ENCODE results near the gene NAA25. TPM values are rescaled to one million over a fixed set of nuclear protein-coding genes. Genes with fewer than 3 reads are reported as not detected.

The NAA25 gene
- total RNA-seq, 2 donors from 2014 or later, result 15.5 to 24.0 TPM

DNA sequence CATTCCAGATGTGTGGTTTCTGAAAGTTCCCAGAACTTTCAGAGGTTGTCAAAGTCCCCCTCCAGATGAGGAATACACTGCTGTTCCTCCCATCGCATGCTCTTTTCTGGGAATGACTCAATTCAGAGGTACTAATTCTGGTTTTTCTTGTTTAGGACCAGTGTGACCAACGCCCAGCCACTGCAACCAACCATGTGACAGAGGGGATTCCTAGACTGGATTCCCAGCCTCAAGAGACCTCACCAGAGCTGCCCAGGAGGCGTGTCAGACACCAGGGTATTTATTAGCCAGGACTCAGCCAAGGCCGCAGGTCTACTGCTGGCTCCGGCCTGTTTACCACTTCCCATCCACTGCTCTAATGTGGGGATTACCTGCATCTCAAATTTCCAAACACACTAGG, 41.0 kb upstream of the NAA25 start:
- H3K4me3 ChIP-seq, result no peak overlapping the region
- no peak for DNase-seq (ENCODE audit: low spot score)
- WGBS, result 58% methylated on average over 5 of the region's 5 CpGs
- no peak overlapping the region for H3K27ac ChIP-seq
- TF ChIP-seq POLR2AphosphoS5 (IDR thresholded peaks at IDR 0.05), result peak; percentile 23
- TF ChIP-seq, protein P1, sequence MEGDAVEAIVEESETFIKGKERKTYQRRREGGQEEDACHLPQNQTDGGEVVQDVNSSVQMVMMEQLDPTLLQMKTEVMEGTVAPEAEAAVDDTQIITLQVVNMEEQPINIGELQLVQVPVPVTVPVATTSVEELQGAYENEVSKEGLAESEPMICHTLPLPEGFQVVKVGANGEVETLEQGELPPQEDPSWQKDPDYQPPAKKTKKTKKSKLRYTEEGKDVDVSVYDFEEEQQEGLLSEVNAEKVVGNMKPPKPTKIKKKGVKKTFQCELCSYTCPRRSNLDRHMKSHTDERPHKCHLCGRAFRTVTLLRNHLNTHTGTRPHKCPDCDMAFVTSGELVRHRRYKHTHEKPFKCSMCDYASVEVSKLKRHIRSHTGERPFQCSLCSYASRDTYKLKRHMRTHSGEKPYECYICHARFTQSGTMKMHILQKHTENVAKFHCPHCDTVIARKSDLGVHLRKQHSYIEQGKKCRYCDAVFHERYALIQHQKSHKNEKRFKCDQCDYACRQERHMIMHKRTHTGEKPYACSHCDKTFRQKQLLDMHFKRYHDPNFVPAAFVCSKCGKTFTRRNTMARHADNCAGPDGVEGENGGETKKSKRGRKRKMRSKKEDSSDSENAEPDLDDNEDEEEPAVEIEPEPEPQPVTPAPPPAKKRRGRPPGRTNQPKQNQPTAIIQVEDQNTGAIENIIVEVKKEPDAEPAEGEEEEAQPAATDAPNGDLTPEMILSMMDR (IDR thresholded peaks at IDR 0.05), result no peak
- H3K4me1 ChIP-seq (replicated peaks), result no peaks in the 10 kb centered on the region
- peaks cover 16 to 23% of the 10 kb centered on the region in 2 donors for H3K36me3 ChIP-seq
- no peaks in the 10 kb centered on the region for H3K27me3 ChIP-seq (replicated peaks; ENCODE audit: insufficient read depth)
- intact Hi-C loops (cut with DNase I), result no loop called here
- H3K9me3 ChIP-seq, result no peaks in the 10 kb centered on the region

DNA sequence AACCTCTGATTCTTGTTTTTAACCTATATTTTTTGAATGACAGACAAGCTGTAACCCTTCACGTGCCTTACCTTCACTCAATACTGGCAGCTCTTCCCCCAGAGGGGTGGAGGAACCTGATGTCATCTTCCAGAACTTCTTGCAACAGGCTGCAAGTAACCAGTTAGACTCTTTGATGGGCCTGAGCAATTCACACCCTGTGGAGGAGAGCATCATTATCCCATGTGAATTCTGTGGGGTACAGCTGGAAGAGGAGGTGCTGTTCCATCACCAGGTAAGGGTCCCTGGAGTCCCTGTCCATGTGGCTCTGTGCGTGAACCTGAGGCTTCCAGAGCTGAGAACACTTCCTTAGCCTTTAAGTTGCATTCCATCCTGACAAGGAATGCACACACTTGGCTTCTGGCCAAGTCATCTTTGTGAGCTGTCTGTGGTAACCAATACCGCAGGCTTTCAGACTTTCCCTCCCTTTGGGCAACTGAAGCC, 39.5 kb upstream of the NAA25 start:
- DNase-seq (ENCODE audit: low spot score), result no peak
- no peak overlapping the region for H3K27ac ChIP-seq
- intact Hi-C loops (cut with DNase I), result no loop called here
- no peaks in the 10 kb centered on the region for H3K9me3 ChIP-seq
- no peaks in the 10 kb centered on the region for H3K4me1 ChIP-seq (replicated peaks)
- WGBS, result 66% methylated on average over 3 of the region's 3 CpGs
- H3K27me3 ChIP-seq (replicated peaks; ENCODE audit: insufficient read depth), result no peaks in the 10 kb centered on the region
- no peak overlapping the region for H3K4me3 ChIP-seq
- H3K36me3 ChIP-seq, result peaks cover 16 to 23% of the 10 kb centered on the region in 2 donors
- TF ChIP-seq, protein P1 (IDR thresholded peaks at IDR 0.05), result no peak
- TF ChIP-seq POLR2AphosphoS5 (IDR thresholded peaks at IDR 0.05), result no peak
- TF ChIP-seq POLR2A (IDR thresholded peaks at IDR 0.05), result no peak

DNA sequence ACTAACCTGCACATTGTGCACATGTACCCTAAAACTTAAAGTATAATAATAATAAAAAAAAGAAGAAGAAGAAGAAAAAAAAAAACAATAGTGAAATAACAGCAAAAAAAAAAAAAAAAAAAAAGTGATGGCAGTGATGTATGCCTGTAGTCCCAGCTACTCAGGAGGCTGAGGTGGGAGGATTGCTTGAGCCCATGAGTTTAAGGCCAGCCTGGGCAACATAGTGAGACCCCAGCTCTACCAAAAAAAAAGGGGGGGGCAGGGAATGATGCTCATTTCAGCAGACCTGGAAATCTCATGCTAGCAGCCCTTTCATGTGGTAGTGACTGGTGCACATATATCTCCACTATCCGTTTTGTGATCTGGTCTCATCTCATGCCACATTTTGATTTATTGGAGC, 37.5 kb upstream of the NAA25 start:
- TF ChIP-seq, protein P1 (IDR thresholded peaks at IDR 0.05), result no peak
- TF ChIP-seq POLR2A (IDR thresholded peaks at IDR 0.05) (no peak), POLR2AphosphoS5 (IDR thresholded peaks at IDR 0.05) (no peak)
- no peaks in the 10 kb centered on the region for H3K9me3 ChIP-seq
- no peak overlapping the region for H3K4me3 ChIP-seq
- WGBS, result 94% methylated on average over 1 of the region's 1 CpG
- H3K4me1 ChIP-seq (replicated peaks), result no peaks in the 10 kb centered on the region
- intact Hi-C loops (cut with DNase I), result no loop called here
- no peak overlapping the region for H3K27ac ChIP-seq
- peaks cover 7 to 23% of the 10 kb centered on the region in 2 donors for H3K36me3 ChIP-seq
- DNase-seq (ENCODE audit: low spot score), result no peak
- no peaks in the 10 kb centered on the region for H3K27me3 ChIP-seq (replicated peaks; ENCODE audit: insufficient read depth)

DNA sequence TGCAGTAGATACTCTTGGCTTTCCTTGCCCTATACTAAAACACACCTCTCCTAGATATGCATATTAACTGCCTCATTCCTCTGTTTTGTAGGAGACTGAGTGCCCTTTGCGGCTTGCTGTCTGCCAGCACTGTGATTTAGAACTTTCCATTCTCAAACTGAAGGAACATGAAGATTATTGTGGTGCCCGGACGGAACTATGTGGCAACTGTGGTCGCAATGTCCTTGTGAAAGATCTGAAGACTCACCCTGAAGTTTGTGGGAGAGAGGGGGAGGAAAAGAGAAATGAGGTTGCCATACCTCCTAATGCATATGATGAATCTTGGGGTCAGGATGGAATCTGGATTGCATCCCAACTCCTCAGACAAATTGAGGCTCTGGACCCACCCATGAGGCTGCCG, 32.1 kb upstream of the NAA25 start:
- TF ChIP-seq POLR2A (IDR thresholded peaks at IDR 0.05), result no peak
- TF ChIP-seq, protein P1 (IDR thresholded peaks at IDR 0.05), result no peak
- TF ChIP-seq POLR2AphosphoS5 (IDR thresholded peaks at IDR 0.05), result no peak
- H3K27me3 ChIP-seq (replicated peaks; ENCODE audit: insufficient read depth), result no peaks in the 10 kb centered on the region
- intact Hi-C loops (cut with DNase I), result no loop called here
- DNase-seq (ENCODE audit: low spot score), result no peak
- H3K9me3 ChIP-seq, result no peaks in the 10 kb centered on the region
- no peaks in the 10 kb centered on the region for H3K4me1 ChIP-seq (replicated peaks)
- peaks cover 11 to 14% of the 10 kb centered on the region in 2 donors for H3K36me3 ChIP-seq
- whole genome bisulfite sequencing, result 83% methylated on average over 5 of the region's 5 CpGs
- H3K27ac ChIP-seq, result no peak overlapping the region
- no peak overlapping the region for H3K4me3 ChIP-seq

DNA sequence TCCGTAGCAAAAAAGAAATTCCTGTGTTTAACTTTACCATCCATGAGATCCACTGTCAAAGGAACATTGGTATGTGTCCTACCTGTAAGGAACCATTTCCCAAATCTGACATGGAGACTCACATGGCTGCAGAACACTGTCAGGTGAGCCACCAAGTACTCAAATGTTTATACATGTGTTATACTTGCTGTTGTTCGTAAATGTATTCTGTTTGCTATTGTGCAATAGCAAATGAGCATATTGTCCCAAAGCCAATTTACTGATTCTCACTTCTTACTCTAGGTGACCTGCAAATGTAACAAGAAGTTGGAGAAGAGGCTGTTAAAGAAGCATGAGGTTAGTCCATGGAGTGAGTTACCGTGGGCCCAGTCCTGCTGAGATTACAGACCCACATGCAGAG, 26.1 kb upstream of the NAA25 start:
- 76% methylated on average over 3 of the region's 3 CpGs for WGBS

More for the DNA sequence above, 26.1 kb upstream of the NAA25 start:
- H3K27ac ChIP-seq, result peak overlapping the region; percentile 51 to 63
- peaks cover 0 to 11% of the 10 kb centered on the region in 2 donors for H3K36me3 ChIP-seq
- intact Hi-C loops (cut with DNase I), result no loop called here
- H3K9me3 ChIP-seq, result no peaks in the 10 kb centered on the region
- no peaks in the 10 kb centered on the region for H3K27me3 ChIP-seq (replicated peaks; ENCODE audit: insufficient read depth)
- peak; percentile 26 for DNase-seq (ENCODE audit: low spot score)
- no peak overlapping the region for H3K4me3 ChIP-seq
- peaks cover 15% of the 10 kb centered on the region for H3K4me1 ChIP-seq (replicated peaks)
- no peak for TF ChIP-seq POLR2A (IDR thresholded peaks at IDR 0.05)
- TF ChIP-seq POLR2AphosphoS5 (IDR thresholded peaks at IDR 0.05), result peak; percentile 65

All from prostate gland (tissue), 2 donors.